Colonic mucosa (tissue), 4 donors: ENCODE results near the gene MAGI2. TPM values are rescaled to one million over a fixed set of nuclear protein-coding genes. Genes with fewer than 3 reads are reported as not detected.

Experiments used
- DNase-seq: peaks from one replicate; pipeline ENCODE4 v3.0.0-alpha.2; 2020
- H3K27ac ChIP-seq: fragments of 200-600 bp; one replicate; pipeline ENCODE4 v1.8.0; 2021
- H3K27me3 ChIP-seq: fragments of 200-600 bp; one replicate; pipeline ENCODE4 v1.8.0; 2021
- H3K36me3 ChIP-seq: fragments of 200-600 bp; one replicate; pipeline ENCODE4 v1.8.0; 2021
- H3K4me1 ChIP-seq: fragments of 200-600 bp; one replicate; pipeline ENCODE4 v1.8.0; 2021; ENCODE audit warnings: mild to moderate bottlenecking
- H3K4me3 ChIP-seq: fragments of 200-600 bp; one replicate; pipeline ENCODE4 v1.8.0; 2021
- H3K9ac ChIP-seq, 2 donors: one replicate each; pipeline ENCODE4 v1.7.0; 2013; ENCODE audit warnings: control low read depth in 2 of 2, low read depth in 2 of 2, low read length in 2 of 2
- H3K9me3 ChIP-seq: fragments of 200-600 bp; one replicate; pipeline ENCODE4 v1.8.0; 2021
- CTCF ChIP-seq: fragments of 200-600 bp; IDR thresholded peaks from one replicate; pipeline ENCODE4 v1.8.0; 2022; ENCODE audit warnings: antibody characterized with exemption, mild to moderate bottlenecking
- intact Hi-C: fragments of 100-400 bp; cut with DNase I; formaldehyde crosslinking; loops from one replicate; pipeline ENCODE4 v1.14.1; 2022
- total RNA-seq, 2 donors: library from RNA; stranded (reverse); fragmentation: NEBNext Ultra II Directional in 1 of 2; extraction: Animal tissue kit (Norgen Biotek cat#: 25700) in 1 of 2; gene quantifications; one replicate each; pipeline ENCODE4 v1.2.1, GENCODE V29; 2021
- donor health status: healthy.
- donor health status: DM: no; HTN: no; CAD: no.
- donor health status: DM: no; HTN: no; CAD: no.

Gene MAGI2
- total RNA-seq, 2 donors from 2014 or later: 1.1 to 2.4 TPM

GRCh38 chr7:78082556-78082955, 1370.9 kb downstream of the MAGI2 start:
- H3K27ac ChIP-seq: no peak overlapping the region
- H3K27me3 ChIP-seq: no peaks in the 10 kb centered on the region
- H3K4me3 ChIP-seq: no peak overlapping the region
- intact Hi-C loops: no loop called here
- no peak for DNase-seq
- no peaks in the 10 kb centered on the region for H3K4me1 ChIP-seq
- no peaks in the 10 kb centered on the region for H3K36me3 ChIP-seq
- TF ChIP-seq CTCF: no peak
- H3K9me3 ChIP-seq: no peaks in the 10 kb centered on the region
- no peak overlapping the region for H3K9ac ChIP-seq

- no peak overlapping the region for H3K9ac ChIP-seq
- DNase-seq: no peak
- H3K27ac ChIP-seq: no peak overlapping the region
- no peak for TF ChIP-seq CTCF
- no peaks in the 10 kb centered on the region for H3K4me1 ChIP-seq
- H3K9me3 ChIP-seq: no peaks in the 10 kb centered on the region
- no peaks in the 10 kb centered on the region for H3K27me3 ChIP-seq
- H3K36me3 ChIP-seq: no peaks in the 10 kb centered on the region
- no peak overlapping the region for H3K4me3 ChIP-seq
- intact Hi-C loops: no loop called here
Observed at GRCh38 chr7:78081888-78082287, 1371.6 kb downstream of the MAGI2 start.

- H3K36me3 ChIP-seq: no peaks in the 10 kb centered on the region
- H3K4me1 ChIP-seq: no peaks in the 10 kb centered on the region
- no peak for DNase-seq
- H3K9me3 ChIP-seq: no peaks in the 10 kb centered on the region
- H3K9ac ChIP-seq: no peak overlapping the region
- no peak for TF ChIP-seq CTCF
- intact Hi-C loops: no loop called here
- H3K4me3 ChIP-seq: no peak overlapping the region
- no peaks in the 10 kb centered on the region for H3K27me3 ChIP-seq
- no peak overlapping the region for H3K27ac ChIP-seq
Observed at GRCh38 chr7:78081344-78081743, 1372.1 kb downstream of the MAGI2 start.

GRCh38 chr7:78080811-78081210, 1372.7 kb downstream of the MAGI2 start:
- no peak overlapping the region for H3K4me3 ChIP-seq
- H3K27me3 ChIP-seq: no peaks in the 10 kb centered on the region
- H3K9me3 ChIP-seq: no peaks in the 10 kb centered on the region
- DNase-seq: no peak
- intact Hi-C loops: no loop called here
- TF ChIP-seq CTCF: no peak
- no peak overlapping the region for H3K27ac ChIP-seq
- H3K36me3 ChIP-seq: no peaks in the 10 kb centered on the region
- no peaks in the 10 kb centered on the region for H3K4me1 ChIP-seq
- no peak overlapping the region for H3K9ac ChIP-seq

GRCh38 chr7:78080241-78080640, 1373.2 kb downstream of the MAGI2 start:
- intact Hi-C loops: no loop called here
- Histone ChIP-seq H3K36me3 (no peaks in the 10 kb centered on the region), H3K27me3 (no peaks in the 10 kb centered on the region), H3K9ac (no peak overlapping the region), H3K27ac (no peak overlapping the region), H3K4me1 (no peaks in the 10 kb centered on the region), H3K4me3 (no peak overlapping the region), H3K9me3 (no peaks in the 10 kb centered on the region)
- TF ChIP-seq CTCF: no peak
- no peak for DNase-seq

GRCh38 chr7:78074713-78075112, 1378.8 kb downstream of the MAGI2 start:
- H3K36me3 ChIP-seq: no peaks in the 10 kb centered on the region
- no peaks in the 10 kb centered on the region for H3K4me1 ChIP-seq
- no peak overlapping the region for H3K9ac ChIP-seq
- no peak overlapping the region for H3K27ac ChIP-seq
- TF ChIP-seq CTCF: no peak
- H3K9me3 ChIP-seq: no peaks in the 10 kb centered on the region
- H3K4me3 ChIP-seq: no peak overlapping the region
- DNase-seq: no peak
- H3K27me3 ChIP-seq: no peaks in the 10 kb centered on the region
- intact Hi-C loops: no loop called here
